Measurements from ENCODE around the gene PCDHGA1.

DNA sequence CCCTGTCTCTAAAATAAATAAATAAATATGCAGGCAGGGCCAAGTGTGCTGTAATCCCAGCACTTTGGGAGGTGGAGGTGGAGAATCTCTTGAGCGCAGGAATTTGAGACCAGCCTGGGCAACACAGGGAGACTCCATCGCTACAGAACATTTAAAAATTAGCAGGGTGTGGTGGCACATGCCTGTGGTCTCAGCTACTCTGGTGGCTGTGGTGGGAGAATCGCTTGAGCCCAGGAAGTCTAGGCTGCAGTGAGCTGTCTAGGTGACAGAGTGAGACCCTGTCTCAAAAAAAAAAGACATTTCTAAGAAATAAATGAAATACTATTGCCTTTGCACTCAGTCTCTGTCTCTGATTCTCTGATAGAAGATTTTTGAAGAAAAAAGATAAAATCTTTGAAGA, 81.3 kb downstream of the PCDHGA1 start:
- TF ChIP-seq, protein P1, sequence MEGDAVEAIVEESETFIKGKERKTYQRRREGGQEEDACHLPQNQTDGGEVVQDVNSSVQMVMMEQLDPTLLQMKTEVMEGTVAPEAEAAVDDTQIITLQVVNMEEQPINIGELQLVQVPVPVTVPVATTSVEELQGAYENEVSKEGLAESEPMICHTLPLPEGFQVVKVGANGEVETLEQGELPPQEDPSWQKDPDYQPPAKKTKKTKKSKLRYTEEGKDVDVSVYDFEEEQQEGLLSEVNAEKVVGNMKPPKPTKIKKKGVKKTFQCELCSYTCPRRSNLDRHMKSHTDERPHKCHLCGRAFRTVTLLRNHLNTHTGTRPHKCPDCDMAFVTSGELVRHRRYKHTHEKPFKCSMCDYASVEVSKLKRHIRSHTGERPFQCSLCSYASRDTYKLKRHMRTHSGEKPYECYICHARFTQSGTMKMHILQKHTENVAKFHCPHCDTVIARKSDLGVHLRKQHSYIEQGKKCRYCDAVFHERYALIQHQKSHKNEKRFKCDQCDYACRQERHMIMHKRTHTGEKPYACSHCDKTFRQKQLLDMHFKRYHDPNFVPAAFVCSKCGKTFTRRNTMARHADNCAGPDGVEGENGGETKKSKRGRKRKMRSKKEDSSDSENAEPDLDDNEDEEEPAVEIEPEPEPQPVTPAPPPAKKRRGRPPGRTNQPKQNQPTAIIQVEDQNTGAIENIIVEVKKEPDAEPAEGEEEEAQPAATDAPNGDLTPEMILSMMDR (IDR thresholded peaks at IDR 0.05; ENCODE audit: insufficient read depth, low read length, poor library complexity, severe bottlenecking), result no peak
- no peak for TF ChIP-seq EZH2phosphoT487 (conservative IDR thresholded peaks at IDR 0.05; ENCODE audit: low read length)

All from SU-DHL-6 (cell line).